GM11168 (cell line): ENCODE data around the gene CDH4.
"Not testable (repeated sequence)": the region's sequence is repeated elsewhere in the genome, so short reads cannot be mapped to it uniquely, and the experiment has no call there.

ENCODE experiments used
- in situ Hi-C: fragments of 300-500 bp; cut with MboI; formaldehyde crosslinking; loops from one replicate; pipeline ENCODE4 v1.12.0; 2022; ENCODE audit warnings: low sequenced_read_pairs; ENCODE audit not compliant: unreplicated experiment

The CDH4 gene

DNA sequence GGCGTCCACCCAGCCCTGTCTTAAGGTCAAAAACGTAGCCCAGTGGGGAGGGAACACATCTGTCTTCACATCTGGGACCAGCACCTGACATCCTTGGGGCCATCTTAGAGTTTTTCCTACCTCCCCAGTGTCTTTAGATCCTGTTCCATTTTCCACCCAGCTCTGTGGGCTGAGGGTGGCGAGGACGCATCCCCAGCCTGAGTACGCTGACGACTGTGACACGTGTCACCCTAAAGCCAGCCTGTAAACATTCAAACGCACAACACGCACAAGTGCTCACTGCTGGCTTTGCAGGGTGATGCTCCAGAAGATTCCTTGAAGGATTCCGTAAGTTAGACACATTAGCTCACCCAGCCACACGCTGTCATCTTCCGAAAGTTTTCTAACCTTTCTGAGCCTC, 597.8 kb downstream of the CDH4 start:
- in situ Hi-C loops = no loop called here

DNA sequence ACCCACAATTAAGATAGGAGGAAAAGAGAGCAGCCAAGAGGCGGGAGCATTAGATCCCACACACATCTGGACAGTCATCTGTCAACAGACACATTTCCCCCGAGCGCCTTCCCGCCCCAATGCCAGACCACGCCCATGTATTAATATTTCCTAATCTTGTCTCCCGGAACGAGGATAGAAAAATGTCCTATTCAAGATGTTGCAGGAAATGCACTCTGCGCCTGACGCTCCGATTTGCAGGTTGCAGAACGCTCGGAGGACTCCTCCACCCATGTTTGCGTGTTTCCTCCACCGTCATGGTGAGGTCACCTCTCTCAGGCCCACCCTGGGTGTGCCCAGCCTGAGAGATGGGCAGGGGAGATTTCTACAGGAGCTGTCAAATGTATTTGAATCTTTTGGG, 598.4 kb downstream of the CDH4 start:
- in situ Hi-C loops = no loop called here

DNA sequence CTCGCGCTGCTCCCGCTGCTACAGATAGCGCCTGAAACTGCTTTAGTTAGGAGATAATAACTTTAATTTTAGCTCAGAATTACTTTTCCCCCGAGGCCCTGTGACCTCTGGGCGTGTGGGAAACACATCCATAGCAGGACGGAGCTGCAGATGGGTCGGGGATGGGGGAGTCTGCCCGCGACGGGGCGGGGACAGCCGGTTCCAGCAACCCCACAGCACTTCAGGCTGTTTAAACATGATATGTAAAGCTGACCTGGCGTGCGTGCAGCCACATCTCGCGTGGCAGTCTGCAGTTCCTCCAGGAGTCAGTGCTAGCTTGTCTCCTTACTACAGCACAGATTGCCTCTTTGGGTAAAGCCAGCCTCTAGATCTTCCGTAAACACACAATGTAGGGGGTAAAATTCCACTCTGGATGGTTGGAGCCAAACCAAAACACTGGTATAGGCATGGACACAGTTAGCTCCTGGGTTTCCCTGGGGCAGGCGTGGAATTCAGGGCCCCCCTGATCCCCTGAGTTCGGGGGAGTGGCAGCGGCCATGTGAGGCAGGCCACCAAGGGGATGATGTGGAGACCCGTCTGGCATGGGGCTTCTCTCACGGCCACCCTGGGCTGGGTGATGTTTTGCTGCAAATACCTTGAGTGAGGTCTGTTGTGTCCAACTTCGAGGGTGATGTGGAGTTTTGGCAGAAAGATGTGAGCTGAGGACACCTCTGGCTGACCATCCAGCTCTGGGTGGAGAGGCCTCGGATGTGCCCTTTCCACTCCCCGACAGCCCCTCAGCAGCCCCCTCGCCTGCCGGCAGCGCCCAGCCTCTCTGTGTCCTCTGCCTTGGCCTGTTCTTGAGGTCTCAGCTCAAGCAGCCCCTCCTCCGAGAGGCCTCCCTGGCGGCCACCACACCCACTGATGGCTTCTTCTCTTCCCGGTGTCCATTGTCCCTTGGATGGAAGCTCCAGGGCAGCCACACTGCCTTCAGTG, 599.2 kb downstream of the CDH4 start:
- in situ Hi-C loops = no loop called here

DNA sequence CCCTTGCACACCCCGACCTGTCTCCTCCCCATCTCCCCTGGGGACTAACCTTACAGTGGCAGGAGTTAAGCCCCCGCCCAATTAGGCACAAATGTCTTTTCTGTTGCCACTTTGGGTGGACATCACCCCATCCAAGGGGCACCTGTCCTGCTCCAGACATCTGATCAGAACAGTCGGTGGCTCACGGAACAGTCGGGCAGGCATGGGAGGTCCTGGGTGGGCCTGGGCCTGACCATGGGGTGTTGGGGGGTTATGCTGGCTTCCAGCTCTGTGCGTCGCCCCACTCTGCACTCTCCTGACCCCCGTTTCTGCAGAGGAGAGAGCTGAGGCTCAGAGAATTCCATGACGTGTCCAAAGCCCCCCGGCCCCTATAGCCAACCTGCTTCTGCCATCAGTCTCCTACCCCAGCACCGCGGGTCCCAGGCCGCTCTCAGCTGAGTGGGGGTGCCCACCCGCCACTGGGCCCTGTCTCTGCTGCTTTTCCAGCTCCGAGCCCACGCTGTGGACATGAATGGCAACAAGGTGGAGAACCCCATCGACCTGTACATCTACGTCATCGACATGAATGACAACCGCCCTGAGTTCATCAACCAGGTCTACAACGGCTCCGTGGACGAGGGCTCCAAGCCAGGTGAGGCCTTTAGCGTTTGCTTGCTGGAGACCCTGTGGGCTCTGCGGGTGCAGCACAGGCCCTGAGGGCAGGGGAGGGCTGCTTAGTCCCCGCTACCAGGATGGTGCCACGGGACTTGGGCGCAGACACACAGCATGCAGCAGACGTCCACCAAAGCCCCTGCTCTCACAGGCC, 600.4 kb downstream of the CDH4 start:
- in situ Hi-C loops = no loop called here

DNA sequence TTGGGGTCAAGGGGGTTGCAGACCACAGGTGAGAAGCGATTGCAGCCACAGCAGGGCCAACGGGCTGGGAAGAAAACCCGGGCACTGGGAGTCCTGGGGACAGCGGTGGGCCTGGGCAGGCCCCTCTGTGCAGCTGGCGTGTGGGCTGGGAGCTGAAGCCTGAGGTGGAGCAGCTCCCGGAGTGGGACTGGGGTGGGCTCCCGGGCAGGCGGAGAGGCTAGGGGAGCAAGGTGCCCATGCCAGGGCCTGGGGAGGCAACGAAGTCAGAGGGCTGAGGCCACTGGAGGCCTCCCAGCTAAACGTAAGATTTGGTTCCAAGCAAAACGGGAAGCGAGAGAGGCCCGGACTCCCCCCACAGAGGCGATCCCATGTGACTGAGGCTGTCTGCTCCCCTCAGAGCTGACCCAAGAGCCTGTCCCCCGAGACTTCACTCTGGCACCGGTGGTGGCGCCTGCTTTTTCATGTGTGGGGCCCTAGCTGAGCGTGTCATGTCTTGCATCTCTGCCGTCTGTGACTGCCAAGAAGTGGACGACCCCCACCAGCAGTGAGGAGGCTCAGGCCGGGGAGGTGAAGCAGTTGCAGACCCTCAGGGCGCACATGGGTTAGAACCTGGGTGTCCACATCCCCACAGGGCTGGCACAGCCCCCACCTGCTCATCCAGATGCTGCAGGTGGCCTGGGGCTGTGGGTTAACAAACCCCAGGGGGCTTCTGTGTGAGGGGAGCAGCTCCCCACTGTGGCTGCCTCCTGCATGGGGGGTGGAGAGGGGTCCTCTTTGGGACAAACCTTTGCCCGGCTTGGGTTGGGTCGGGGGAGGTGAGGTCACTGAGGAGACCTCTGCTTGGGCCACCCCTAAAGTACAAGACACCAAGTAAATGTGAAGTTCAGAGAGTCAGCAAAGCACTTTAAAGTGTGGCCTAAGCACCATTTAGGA, 601.3 kb downstream of the CDH4 start:
- in situ Hi-C loops = no loop called here

DNA sequence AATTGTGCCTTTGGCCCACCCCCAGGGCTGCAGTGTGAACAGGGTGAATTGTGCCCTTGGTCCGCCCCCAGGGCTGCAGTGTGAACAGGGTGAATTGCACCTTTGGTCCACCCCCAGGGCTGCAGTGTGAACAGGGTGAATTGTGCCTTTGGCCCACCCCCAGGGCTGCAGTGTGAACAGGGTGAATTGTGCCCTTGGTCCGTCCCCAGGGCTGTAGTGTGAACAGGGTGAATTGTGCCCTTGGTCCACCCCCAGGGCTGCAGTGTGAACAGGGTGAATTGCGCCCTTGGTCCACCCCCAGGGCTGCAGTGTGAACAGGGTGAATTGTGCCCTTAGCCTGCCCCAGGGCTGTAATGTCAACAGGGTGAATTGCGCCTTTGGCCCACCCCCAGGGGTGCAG, 602.5 kb downstream of the CDH4 start:
- in situ Hi-C loops = not testable (repeated sequence)

DNA sequence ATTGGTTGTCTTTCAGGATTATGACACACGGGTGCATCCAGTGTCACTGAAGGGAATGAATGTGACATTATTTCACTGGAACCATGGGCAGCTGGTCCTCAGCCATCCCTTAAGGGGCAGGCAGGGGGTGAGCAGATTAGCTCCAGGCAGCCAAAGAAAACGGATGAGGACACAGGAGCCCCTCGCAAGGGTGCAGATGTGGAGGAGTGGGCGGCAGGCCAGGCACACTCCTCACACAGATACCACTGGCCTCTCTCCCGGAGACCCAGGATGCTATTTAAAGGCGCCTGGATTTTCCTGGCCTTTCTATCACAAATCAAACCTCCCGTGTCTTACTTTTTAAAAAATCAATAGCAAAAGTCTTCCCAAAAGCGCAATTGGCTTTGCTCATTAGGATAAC, 603.2 kb downstream of the CDH4 start:
- in situ Hi-C loops = no loop called here

DNA sequence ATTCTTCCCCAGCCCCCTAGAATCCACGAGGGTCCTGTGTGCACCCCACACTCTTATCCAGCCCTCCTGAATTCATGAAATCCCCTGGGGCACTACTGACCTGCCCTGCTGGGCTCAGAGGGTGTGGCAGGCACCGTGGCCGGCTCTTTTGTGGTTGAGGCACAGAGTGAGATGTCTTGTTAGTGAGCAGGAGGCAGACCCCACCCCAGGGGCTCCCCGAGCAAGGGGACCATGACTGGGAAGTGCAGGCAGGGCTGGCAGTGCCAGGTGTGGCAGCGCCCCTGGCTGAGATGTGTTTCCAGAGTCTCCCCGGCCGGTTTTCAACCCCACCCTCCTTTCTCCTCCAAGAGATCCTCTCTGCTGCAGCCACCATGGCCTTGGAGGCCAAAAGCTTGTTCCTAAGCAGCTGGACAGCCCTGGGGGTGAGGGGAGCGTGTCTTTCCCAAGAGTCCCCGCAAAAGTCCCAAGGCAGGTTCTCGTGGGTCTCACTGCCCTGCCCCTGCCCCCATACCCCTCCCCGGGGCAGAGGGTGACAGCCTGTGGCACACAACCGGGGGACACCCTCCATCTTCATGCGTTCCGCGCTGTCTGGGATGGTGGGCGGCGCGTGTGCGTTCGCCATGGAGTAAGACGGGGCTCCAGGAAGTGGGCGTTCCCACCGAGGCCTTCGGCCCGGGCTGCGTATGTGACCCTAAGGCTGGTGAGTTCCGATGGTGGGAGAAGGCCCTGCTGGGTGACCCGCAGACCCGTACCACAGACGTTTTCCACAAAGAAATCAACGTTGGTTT, 604.8 kb downstream of the CDH4 start:
- in situ Hi-C loops = no loop called here

DNA sequence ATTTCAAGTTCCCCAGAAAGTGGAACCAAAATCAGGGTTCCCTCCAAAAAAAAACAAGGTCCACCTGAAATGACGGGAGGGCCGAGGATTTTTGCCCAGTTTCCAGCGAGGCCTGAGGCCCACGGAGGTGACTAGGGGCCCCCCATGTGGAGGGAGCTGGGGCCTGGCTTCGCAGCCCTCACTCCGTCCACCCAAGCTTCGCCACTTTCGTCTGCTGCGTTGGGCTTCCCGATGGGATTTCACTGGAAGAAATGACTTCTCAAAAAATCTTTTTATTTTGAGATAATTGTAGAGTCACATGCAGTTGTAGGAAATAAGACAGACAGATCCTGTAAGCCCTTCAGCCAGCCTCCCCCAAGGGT, 605.3 kb downstream of the CDH4 start:
- in situ Hi-C loops = no loop called here

DNA sequence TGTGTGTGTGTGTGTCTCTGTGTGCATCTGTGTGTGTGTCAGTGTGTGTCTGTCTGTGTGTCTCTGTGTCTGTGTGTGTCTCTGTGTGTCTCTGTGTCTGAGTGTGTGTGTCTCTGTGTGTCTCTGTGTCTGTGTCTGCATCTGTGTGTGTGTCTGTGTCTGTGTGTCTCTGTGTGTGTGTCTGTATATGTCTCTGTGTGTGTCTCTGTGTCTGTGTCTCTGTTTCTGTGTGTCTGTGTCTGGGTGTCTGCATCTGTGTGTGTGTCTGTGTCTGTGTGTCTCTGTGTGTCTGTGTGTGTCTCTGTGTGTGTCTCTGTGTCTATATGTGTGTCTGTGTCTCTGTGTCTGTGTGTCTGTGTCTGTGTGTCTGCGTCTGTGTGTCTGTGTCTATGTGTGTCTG, 605.8 kb downstream of the CDH4 start:
- in situ Hi-C loops = no loop called here

DNA sequence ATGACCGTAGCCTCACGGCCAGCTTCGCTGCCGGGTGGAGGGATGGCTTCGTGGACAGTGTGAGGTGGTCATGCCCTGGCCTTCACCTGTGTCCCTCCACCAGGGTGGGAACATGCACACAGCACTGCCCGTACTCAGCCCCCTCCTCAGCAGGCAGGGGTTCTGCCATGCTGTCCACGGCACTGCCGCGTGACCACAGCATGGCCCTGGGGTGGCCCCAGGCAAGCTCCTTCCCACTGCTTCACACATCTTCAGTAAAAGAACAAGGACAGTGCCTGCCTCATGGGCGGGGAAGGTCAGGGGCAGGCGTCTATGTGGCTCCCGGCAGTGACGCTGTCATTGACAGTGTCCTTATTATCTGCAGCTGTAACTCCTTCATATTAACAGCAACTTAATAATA, 607.7 kb downstream of the CDH4 start:
- in situ Hi-C loops = no loop called here

DNA sequence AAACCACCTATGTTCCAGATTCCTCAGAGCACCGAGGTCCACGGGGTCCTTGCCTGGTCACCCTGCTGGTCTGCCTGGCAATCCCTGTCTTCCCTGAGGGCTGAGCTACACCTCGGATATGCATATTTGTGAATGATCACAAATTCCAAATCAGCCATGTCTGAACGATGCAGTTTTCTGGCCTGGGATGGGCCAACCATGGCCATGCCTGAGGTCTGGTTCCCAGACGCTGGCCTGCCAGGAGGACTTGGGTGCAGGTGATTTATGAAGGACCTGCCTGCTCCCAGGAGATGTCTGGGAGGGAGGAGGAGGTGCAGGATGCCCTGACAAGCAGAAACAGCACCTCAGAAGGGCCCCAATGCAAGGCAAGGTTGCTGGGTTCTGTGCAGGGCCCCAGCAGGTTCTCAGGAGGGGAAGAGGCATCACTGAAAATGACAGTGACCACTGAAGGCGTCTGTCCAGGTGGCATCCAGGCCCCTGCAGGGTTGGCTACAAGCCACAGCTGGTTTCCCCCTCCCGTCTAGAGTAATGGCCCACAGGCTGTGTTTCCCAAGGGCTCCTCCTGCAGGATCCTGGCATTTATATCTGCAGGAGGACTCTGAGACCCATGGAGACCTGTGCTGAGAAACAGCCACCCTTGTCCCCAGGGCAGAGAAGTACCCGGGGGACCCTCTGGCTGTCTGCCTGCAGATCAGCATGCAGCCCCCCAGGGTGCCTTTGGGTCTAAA, 608.4 kb downstream of the CDH4 start:
- in situ Hi-C loops = no loop called here

DNA sequence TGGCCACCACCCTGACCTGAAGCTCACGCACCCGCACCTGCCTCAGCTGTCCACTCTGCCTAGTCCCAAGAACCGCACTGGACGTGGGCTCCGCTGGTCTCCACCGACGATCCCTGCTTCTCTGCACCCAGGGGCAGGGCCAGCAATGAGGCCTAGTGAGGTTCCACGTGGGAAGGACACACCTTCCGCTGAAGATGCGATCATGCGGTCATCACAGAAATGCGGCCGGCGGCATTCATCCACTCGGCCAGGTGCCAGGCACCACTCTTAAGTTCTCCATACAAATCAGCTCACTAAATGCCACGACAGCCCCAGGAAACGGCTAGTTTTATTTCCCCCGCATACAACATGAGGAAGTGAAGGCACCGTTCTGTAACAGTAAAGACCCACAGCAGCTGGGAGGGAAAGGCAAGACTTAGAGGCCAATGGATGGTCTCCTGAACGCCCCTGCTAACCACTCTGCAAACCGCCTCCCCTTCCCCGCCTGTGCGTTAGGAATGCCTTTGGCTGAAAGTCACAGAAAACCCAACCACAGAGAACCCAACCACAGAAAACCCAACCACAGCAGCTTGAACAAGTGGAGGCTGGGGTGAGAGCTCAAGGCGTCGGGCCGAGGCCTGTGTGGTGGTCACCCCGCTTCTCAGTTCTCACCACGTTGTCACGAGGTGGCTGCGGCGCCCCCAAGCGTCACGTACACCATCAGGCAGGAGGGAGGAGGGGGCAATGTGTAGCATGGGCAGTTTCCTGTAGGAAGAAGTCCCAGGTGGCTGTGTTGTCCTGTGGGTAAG, 609.2 kb downstream of the CDH4 start:
- in situ Hi-C loops = no loop called here

DNA sequence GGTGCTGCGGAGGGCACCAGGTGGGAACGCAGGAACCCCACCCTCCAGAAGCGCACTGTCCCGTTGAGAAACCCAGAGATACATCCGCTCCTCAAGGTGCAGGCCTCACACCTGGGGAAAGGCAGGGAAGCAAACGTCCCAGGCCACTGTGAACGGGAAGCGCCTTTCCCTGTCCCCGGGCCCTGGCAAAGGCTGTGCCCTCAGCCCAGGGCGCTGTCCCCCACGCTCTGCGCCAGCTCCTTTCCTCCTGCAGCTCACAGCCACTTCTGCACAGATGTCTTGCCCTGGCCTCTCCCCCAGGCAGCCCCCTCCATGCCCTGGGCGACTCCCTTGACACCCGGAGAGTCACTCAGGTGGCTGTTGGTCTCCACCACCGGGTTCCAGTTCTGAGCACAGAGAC, 609.8 kb downstream of the CDH4 start:
- in situ Hi-C loops = no loop called here

DNA sequence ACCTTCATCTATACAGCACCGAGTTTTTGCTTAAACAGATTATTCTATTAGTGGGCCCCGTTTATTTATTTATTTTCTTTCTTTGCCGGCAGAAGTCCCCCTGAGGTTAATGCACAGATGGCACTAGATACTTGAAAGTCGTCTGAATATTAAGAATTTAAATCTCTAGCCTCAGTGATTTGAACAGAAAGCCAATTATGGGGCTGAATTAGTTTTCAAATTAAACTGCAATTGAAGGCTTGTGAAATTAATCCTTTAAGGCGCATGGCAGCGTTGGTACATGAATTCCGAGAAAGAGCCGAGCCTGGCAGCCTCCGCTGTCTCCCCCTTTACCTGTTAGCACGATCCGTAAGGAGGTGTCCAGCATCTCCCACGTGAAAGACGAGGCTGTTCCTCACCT, 610.8 kb downstream of the CDH4 start:
- in situ Hi-C loops = no loop called here

DNA sequence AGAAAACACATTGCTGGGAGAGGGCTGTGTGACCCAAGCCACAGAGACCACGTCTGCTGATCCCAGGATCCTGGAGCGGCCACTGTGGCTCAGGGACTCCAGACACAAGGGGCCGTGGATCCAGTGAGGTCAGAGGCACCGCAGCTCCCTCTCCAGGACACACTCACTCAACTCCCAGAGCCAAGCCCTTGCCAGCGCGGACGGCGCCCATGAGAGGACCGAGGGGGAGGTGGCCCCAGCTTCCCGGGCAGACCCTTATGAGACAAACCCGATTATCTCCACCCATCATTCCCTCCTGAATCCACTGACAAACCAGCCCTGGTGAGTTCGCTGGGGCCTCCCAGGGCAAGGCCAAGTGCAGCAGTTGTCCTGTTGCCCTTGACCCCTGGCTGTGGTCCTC, 612.4 kb downstream of the CDH4 start:
- in situ Hi-C loops = no loop called here

DNA sequence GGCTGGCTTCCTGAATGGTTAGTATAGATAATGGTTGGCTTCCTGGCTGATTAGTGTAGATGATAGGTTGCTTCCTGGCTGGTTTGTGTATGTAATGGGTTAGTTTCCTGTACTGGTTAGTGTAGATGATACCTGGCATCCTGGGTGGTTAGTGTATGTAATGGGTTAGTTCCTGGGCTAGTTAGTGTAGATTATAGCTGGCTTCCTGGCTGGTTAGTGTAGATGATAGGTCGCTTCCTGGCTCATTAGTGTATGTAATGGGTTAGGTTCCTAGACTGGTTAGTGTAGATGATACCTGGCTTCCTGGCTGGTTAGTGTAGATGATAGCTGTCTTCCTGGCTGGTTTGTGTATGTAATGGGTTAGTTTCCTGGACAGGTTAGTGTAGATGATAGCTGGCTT, 613.3 kb downstream of the CDH4 start:
- in situ Hi-C loops = no loop called here

DNA sequence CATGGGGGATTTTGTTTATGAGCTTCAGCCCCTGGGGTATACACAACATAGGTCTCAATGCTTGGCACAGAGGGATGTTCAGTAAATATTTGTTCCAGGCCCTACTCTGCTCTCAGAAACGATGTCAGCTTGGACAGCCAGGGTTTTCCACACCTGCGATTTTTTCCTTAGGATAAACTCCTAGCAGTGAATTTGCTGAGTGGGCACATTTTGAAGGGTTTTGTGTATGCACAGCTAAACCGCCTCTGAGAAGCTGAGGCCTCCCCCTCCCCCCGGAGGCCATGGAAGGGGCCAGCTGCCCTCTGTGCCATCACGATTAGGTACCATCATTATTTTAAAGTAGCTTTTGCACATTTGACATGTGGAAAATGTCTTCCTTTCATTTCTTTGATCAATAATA, 614.1 kb downstream of the CDH4 start:
- in situ Hi-C loops = no loop called here
